MM.1S (cell line): ENCODE results near the gene GSE1.

ENCODE experiments used
- DNase-seq: peaks from one replicate; pipeline ENCODE4 v3.0.0-alpha.2; 2015
- H2AFZ ChIP-seq: fragments of 300-600 bp; sonication (generic); 2 replicates; pipeline ENCODE4 v1.6.0; 2016; ENCODE audit warnings: antibody characterized with exemption, low read length
- H3F3A ChIP-seq: fragments of 300-600 bp; sonication (generic); 2 replicates; pipeline ENCODE4 v1.6.1; 2016; ENCODE audit warnings: mild to moderate bottlenecking, antibody characterized with exemption, low read length, moderate library complexity, mixed read lengths; ENCODE audit not compliant: insufficient read depth
- H3K27ac ChIP-seq: fragments of 300-600 bp; sonication (generic); 2 replicates; pipeline ENCODE4 v1.5.1; 2016; ENCODE audit warnings: mild to moderate bottlenecking, low read length
- H3K27me3 ChIP-seq: fragments of 300-600 bp; sonication (generic); replicated peaks from 2 replicates; pipeline ENCODE4 v1.6.0; 2016; ENCODE audit warnings: low read length; ENCODE audit not compliant: insufficient read depth
- H3K36me3 ChIP-seq: fragments of 300-600 bp; sonication (generic); replicated peaks from 2 replicates; pipeline ENCODE4 v1.6.1; 2016; ENCODE audit warnings: mild to moderate bottlenecking, low read length, mixed read lengths; ENCODE audit not compliant: insufficient read depth
- H3K4me1 ChIP-seq: fragments of 300-600 bp; sonication (generic); 2 replicates; pipeline ENCODE4 v1.6.1; 2016; ENCODE audit warnings: low read length, mixed read lengths
- H3K4me2 ChIP-seq: fragments of 300-600 bp; sonication (generic); 2 replicates; pipeline ENCODE4 v1.6.0; 2016; ENCODE audit warnings: low read depth, low read length
- H3K4me3 ChIP-seq: fragments of 300-600 bp; sonication (generic); 2 replicates; pipeline ENCODE4 v1.5.1; 2016; ENCODE audit warnings: low read length, mixed read lengths
- H3K79me2 ChIP-seq: fragments of 300-600 bp; sonication (generic); 2 replicates; pipeline ENCODE4 v1.6.1; 2016; ENCODE audit warnings: mixed run types, low read length, mixed read lengths
- H3K9ac ChIP-seq: fragments of 300-600 bp; sonication (generic); 2 replicates; pipeline ENCODE4 v1.6.1; 2016; ENCODE audit warnings: low read length, mixed read lengths
- H3K9me2 ChIP-seq: fragments of 300-600 bp; sonication (generic); replicated peaks from 2 replicates; pipeline ENCODE4 v1.6.1; 2016; ENCODE audit warnings: mild to moderate bottlenecking, low read length, mixed read lengths; ENCODE audit not compliant: insufficient read depth
- H3K9me3 ChIP-seq: fragments of 300-600 bp; sonication (generic); replicated peaks from 2 replicates; pipeline ENCODE4 v1.6.1; 2016; ENCODE audit warnings: mild to moderate bottlenecking, low read length, mixed read lengths; ENCODE audit not compliant: insufficient read depth
- H4K20me1 ChIP-seq: fragments of 300-600 bp; sonication (generic); 2 replicates; pipeline ENCODE4 v1.6.1; 2016; ENCODE audit warnings: mild to moderate bottlenecking, low read length, moderate library complexity, mixed read lengths; ENCODE audit not compliant: insufficient read depth
- CTCF ChIP-seq: fragments of 300-600 bp; sonication (generic); IDR thresholded peaks from 2 replicates; pipeline ENCODE4 v1.5.1; 2016; ENCODE audit warnings: antibody characterized with exemption, low read length, mixed read lengths
- EZH2 ChIP-seq: fragments of 300-600 bp; sonication (generic); optimal IDR thresholded peaks from 2 replicates; pipeline ENCODE3; 2017; ENCODE audit warnings: low read depth, mild to moderate bottlenecking, antibody characterized with exemption, low read length, mixed read lengths
- EZH2phosphoT487 ChIP-seq: fragments of 300-600 bp; sonication (generic); IDR thresholded peaks from 2 replicates; pipeline ENCODE4 v1.6.1; 2018; ENCODE audit warnings: antibody characterized with exemption, low read length

GSE1 gene

GRCh38 chr16:85689950-85690320 is 76.8 kb downstream of the GSE1 start:
- H3K9me3 ChIP-seq, result no peaks in the 10 kb centered on the region
- TF ChIP-seq EZH2phosphoT487, result no peak
- TF ChIP-seq EZH2, result no peak
- TF ChIP-seq CTCF, result no peak

GRCh38 chr16:85690469-85691064 is 77.4 kb downstream of the GSE1 start:
- H3K9me3 ChIP-seq, result no peaks in the 10 kb centered on the region
- no peaks in the 10 kb centered on the region for H3K27me3 ChIP-seq
- no peaks in the 10 kb centered on the region for H3K36me3 ChIP-seq
- no peak overlapping the region for H3K4me2 ChIP-seq
- H3K9ac ChIP-seq, result no peak overlapping the region
- TF ChIP-seq EZH2phosphoT487, result no peak
- TF ChIP-seq EZH2, result no peak
- no peak for TF ChIP-seq CTCF
- H3F3A ChIP-seq, result no peaks in the 10 kb centered on the region
- H3K4me3 ChIP-seq, result no peak overlapping the region
- no peak overlapping the region for H2AFZ ChIP-seq
- no peaks in the 10 kb centered on the region for H3K4me1 ChIP-seq
- H3K9me2 ChIP-seq, result no peaks in the 10 kb centered on the region
- no peak for DNase-seq
- H4K20me1 ChIP-seq, result no peaks in the 10 kb centered on the region
- peaks cover 19% of the 10 kb centered on the region for H3K79me2 ChIP-seq
- no peak overlapping the region for H3K27ac ChIP-seq

More at GRCh38 chr16:85689950-85690320, 76.8 kb downstream of the GSE1 start:
- Histone ChIP-seq H4K20me1 (no peaks in the 10 kb centered on the region), H3K4me3 (no peak overlapping the region), H2AFZ (no peak overlapping the region), H3K27me3 (no peaks in the 10 kb centered on the region), H3K4me1 (no peaks in the 10 kb centered on the region), H3F3A (no peaks in the 10 kb centered on the region), H3K9me2 (no peaks in the 10 kb centered on the region), H3K36me3 (no peaks in the 10 kb centered on the region), H3K27ac (no peak overlapping the region), H3K4me2 (no peak overlapping the region), H3K79me2 (peaks cover 19% of the 10 kb centered on the region), H3K9ac (no peak overlapping the region)
- no peak for DNase-seq

- no peaks in the 10 kb centered on the region for H4K20me1 ChIP-seq
- no peak overlapping the region for H2AFZ ChIP-seq
- DNase-seq, result no peak
- H3K9ac ChIP-seq, result no peak overlapping the region
- no peak overlapping the region for H3K27ac ChIP-seq
- TF ChIP-seq EZH2 (no peak), EZH2phosphoT487 (no peak)
- H3K4me3 ChIP-seq, result no peak overlapping the region
- H3K79me2 ChIP-seq, result no peaks in the 10 kb centered on the region
- H3K9me3 ChIP-seq, result no peaks in the 10 kb centered on the region
- no peaks in the 10 kb centered on the region for H3F3A ChIP-seq
- no peaks in the 10 kb centered on the region for H3K4me1 ChIP-seq
- no peak overlapping the region for H3K4me2 ChIP-seq
- no peaks in the 10 kb centered on the region for H3K9me2 ChIP-seq
- peaks cover 6% of the 10 kb centered on the region; the same call in 1 of the 2 replicates for H3K27me3 ChIP-seq
- H3K36me3 ChIP-seq, result no peaks in the 10 kb centered on the region
Observed at GRCh38 chr16:85695196-85696128, 82.3 kb downstream of the GSE1 start.
